Activated naive CD4-positive, alpha-beta T cell treated with anti-CD3 and anti-CD28 coated beads, Interleukin-2, amount 10 ng/mL, durations not matched to agents 7 days and 5 days (primary cell): ENCODE data around the gene TSPAN5.
"Not testable (repeated sequence)": the region's sequence is repeated elsewhere in the genome, so short reads cannot be mapped to it uniquely, and the experiment has no call there.

Source experiments
- CTCF ChIA-PET: fragments of 350-600 bp; sonication (Branson Sonifier 250); formaldehyde crosslinking; loops from one replicate; lab custom pipeline; 2021; ENCODE audit warnings: antibody characterized with exemption; lab: Charles Lee
- DNase-seq: peaks from one replicate; pipeline ENCODE4 v3.0.0-alpha.2; 2020
- H3K27ac Mint-ChIP-seq: one replicate; pipeline ENCODE4 v1.8.0; 2021; ENCODE audit warnings: mild to moderate bottlenecking, moderate library complexity, mixed read lengths
- H3K27me3 Mint-ChIP-seq: one replicate; pipeline ENCODE4 v1.8.0; 2021; ENCODE audit warnings: mild to moderate bottlenecking, mixed read lengths
- H3K36me3 Mint-ChIP-seq: one replicate; pipeline ENCODE4 v1.8.0; 2021; ENCODE audit warnings: mixed read lengths
- H3K4me1 Mint-ChIP-seq: one replicate; pipeline ENCODE4 v1.8.0; 2021; ENCODE audit warnings: mixed read lengths
- H3K4me3 Mint-ChIP-seq: one replicate; pipeline ENCODE4 v1.8.0; 2021; ENCODE audit warnings: mild to moderate bottlenecking, moderate library complexity, mixed read lengths
- H3K9me3 Mint-ChIP-seq: one replicate; pipeline ENCODE4 v1.8.0; 2021; ENCODE audit warnings: mixed read lengths

Gene TSPAN5

DNA sequence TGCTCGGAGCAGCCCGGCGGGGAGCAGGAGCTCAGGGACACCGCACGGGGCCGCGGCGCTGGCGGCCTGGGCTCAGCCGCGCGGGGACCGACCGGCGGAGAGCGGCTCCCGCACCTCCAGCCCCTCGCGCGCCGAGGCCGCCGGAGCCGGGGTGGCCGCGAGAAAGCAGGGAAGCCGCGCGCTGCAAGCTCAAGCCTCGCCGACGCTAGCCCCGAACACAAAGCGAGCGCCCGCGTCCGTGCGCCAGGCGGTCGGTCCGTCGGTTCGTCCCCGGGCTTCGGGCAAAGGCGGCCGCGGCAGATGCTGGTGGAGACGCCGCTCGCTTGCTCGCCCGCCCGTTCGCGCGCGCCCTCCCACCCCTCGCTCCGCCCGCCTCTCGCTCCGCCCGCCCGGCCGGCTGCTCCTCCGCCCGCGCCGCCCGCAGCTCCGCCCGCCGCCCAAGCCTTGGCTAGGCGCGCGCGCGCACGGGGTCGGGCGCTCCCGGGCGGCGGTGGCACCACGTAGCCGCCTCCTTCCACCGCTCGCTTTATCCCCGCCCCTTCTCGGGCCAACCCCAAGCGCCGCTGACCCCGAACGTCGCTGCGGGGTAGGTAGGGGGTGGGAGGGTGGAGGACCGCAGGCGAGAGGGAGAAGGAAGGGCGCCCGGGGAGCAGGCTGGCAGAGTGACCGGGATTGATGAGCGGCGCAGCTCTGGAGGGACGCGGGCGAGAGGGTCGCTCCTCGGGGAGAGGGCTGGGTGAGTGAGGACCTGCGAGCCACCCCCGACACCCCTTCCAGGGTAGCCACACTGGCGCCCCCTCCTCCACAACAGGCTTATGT is at the start of gene TSPAN5:
TSS of gene TSPAN5 (minus strand) at position 325 of the 819 bp plus-strand sequence.
- Mint-ChIP-seq H3K27me3 (peaks cover 5% of the 10 kb centered on the region), H3K36me3 (peaks cover 11% of the 10 kb centered on the region), H3K9me3 (no peaks in the 10 kb centered on the region), H3K4me1 (peaks cover 80% of the 10 kb centered on the region), H3K27ac (peak within 1 kb of the TSS; percentile 86), H3K4me3 (peak within 1 kb of the TSS; percentile 90)
- CTCF ChIA-PET: interaction anchor here (1.0 to 1.3 kb wide), 3 partner anchors 12 to 191 kb away, joined by 3 read pairs; no protein-coding TSS in a partner anchor
- peak; percentile 85 for DNase-seq

GRCh38 chr4:98706935-98707334 is 48.5 kb upstream of the TSPAN5 start:
- no peaks in the 10 kb centered on the region for H3K27me3 Mint-ChIP-seq
- peak overlapping the region; percentile 94 for H3K27ac Mint-ChIP-seq
- CTCF ChIA-PET: no interaction called here
- peaks cover 42% of the 10 kb centered on the region for H3K9me3 Mint-ChIP-seq
- no peak for DNase-seq
- H3K4me1 Mint-ChIP-seq: peaks cover 27% of the 10 kb centered on the region
- no peak overlapping the region for H3K4me3 Mint-ChIP-seq
- peaks cover 39% of the 10 kb centered on the region for H3K36me3 Mint-ChIP-seq

DNA sequence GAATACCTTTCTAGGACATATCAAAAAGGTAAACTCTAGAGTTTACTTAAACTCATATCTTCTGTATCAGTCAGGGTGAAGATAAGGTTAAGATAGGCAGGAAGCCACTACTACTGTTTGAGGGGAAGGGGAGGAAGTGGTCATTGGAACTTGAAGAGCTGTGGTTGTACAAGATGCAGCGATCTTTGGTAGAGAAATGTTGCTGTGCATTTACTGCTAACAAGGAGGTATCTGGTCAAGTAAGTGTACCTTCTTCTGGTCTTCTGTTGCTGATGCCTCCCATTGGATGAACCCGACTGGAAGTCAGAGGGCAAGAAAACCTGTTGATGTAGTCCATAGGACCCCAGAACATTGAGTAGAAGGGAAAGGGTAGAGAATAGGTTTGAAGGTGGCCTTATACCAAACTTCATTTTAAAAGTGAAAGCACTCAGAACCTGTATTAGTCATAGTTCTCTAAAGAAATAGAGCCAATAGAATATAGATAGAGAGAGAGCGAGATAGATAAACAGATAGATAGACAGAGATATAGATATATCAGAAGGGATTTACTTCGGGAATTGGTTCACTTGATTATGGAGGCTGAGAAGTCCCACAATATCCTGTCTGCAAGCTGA is 47.9 kb upstream of the TSPAN5 start:
- Mint-ChIP-seq H3K36me3 (peaks cover 39% of the 10 kb centered on the region), H3K27me3 (no peaks in the 10 kb centered on the region), H3K9me3 (peaks cover 42% of the 10 kb centered on the region)

GRCh38 chr4:98705586-98705985 is 47.2 kb upstream of the TSPAN5 start:
- Mint-ChIP-seq H3K27ac (peak overlapping the region; percentile 94), H3K36me3 (peaks cover 44% of the 10 kb centered on the region), H3K4me1 (peaks cover 27% of the 10 kb centered on the region), H3K9me3 (peaks cover 45% of the 10 kb centered on the region)
- H3K4me3 Mint-ChIP-seq, H3K27me3 Mint-ChIP-seq, CTCF ChIA-PET, DNase-seq: not testable (repeated sequence)

More for the DNA sequence above, 47.9 kb upstream of the TSPAN5 start:
- Mint-ChIP-seq H3K4me1 (peaks cover 27% of the 10 kb centered on the region), H3K4me3 (peak overlapping the region; percentile 58), H3K27ac (peak overlapping the region; percentile 94)
- CTCF ChIA-PET: no interaction called here
- peak; percentile 60 for DNase-seq

DNA sequence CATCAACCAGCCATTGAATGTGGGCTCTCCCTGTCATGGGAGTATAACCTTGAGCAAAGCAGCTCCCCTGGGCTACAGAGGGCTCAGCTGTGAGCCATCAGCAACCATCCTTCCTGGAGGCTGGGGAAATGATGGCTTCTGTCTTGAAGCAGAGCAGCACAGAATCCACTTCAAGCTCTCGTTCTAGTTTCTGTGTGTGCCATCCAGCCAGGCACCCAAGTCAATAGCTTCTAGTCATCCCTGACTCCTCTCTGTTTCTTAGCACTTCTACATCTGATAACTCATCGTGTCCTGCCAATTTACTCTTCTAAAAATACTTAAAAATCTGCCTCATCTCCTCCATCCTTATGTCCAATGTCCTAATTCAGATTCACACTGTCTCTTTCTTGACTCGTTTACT is 42.2 kb upstream of the TSPAN5 start:
- peaks cover 20% of the 10 kb centered on the region for H3K36me3 Mint-ChIP-seq
- no peak overlapping the region for H3K27ac Mint-ChIP-seq
- no peak for DNase-seq
- H3K9me3 Mint-ChIP-seq: peaks cover 40% of the 10 kb centered on the region
- no peak overlapping the region for H3K4me3 Mint-ChIP-seq
- no peaks in the 10 kb centered on the region for H3K27me3 Mint-ChIP-seq
- peaks cover 7% of the 10 kb centered on the region for H3K4me1 Mint-ChIP-seq
- CTCF ChIA-PET: interaction anchor here (0.7 kb wide), 1 partner anchor 13 kb away, joined by 4 read pairs; no protein-coding TSS in a partner anchor

DNA sequence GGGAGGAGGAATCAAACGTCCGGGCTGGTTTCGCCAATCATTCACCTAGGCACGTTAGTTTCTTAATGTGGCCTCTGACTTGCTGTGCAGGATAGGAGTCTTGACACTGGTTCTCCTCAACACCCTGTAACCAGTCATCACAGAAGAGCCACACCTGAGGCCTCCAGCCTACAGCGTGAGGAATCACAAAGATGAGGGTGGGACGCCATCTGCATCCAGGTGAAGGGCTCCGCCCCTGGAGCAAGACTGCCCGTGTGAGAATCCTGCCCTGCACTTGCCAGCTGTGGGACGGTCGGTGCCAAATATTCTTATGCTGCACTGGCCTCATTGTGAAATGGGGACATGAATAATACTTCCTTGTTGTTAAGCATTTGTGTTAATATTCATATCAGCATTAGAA is 35.7 kb upstream of the TSPAN5 start:
- no peaks in the 10 kb centered on the region for H3K36me3 Mint-ChIP-seq

GRCh38 chr4:98692411-98692810 is 34.0 kb upstream of the TSPAN5 start:
- H3K4me1 Mint-ChIP-seq: peaks cover 27% of the 10 kb centered on the region
- H3K9me3 Mint-ChIP-seq: peaks cover 13% of the 10 kb centered on the region
- no peaks in the 10 kb centered on the region for H3K27me3 Mint-ChIP-seq
- no peaks in the 10 kb centered on the region for H3K36me3 Mint-ChIP-seq
- CTCF ChIA-PET: no interaction called here
- no peak for DNase-seq
- no peak overlapping the region for H3K27ac Mint-ChIP-seq
- no peak overlapping the region for H3K4me3 Mint-ChIP-seq

More for the DNA sequence above, 35.7 kb upstream of the TSPAN5 start:
- no peak overlapping the region for H3K4me3 Mint-ChIP-seq
- no peaks in the 10 kb centered on the region for H3K27me3 Mint-ChIP-seq
- CTCF ChIA-PET: interaction anchor here (0.8 kb wide), 1 partner anchor 31 kb away, joined by 3 read pairs; no protein-coding TSS in a partner anchor
- H3K27ac Mint-ChIP-seq: no peak overlapping the region
- H3K4me1 Mint-ChIP-seq: peaks cover 15% of the 10 kb centered on the region
- DNase-seq: no peak
- H3K9me3 Mint-ChIP-seq: peaks cover 24% of the 10 kb centered on the region

GRCh38 chr4:98691588-98691987 is 33.2 kb upstream of the TSPAN5 start:
- H3K27me3 Mint-ChIP-seq: no peaks in the 10 kb centered on the region
- H3K4me3 Mint-ChIP-seq: no peak overlapping the region
- H3K9me3 Mint-ChIP-seq: peaks cover 12% of the 10 kb centered on the region
- DNase-seq: no peak
- CTCF ChIA-PET: no interaction called here
- H3K4me1 Mint-ChIP-seq: peaks cover 28% of the 10 kb centered on the region
- H3K36me3 Mint-ChIP-seq: no peaks in the 10 kb centered on the region
- H3K27ac Mint-ChIP-seq: no peak overlapping the region

- CTCF ChIA-PET: no interaction called here
- H3K27ac Mint-ChIP-seq: no peak overlapping the region
- H3K9me3 Mint-ChIP-seq: peaks cover 9% of the 10 kb centered on the region
- no peak for DNase-seq
- H3K36me3 Mint-ChIP-seq: no peaks in the 10 kb centered on the region
- H3K4me3 Mint-ChIP-seq: no peak overlapping the region
- H3K27me3 Mint-ChIP-seq: no peaks in the 10 kb centered on the region
- H3K4me1 Mint-ChIP-seq: peaks cover 28% of the 10 kb centered on the region
These were observed 31.2 kb upstream of the TSPAN5 start for GRCh38 chr4:98689507-98690174.

DNA sequence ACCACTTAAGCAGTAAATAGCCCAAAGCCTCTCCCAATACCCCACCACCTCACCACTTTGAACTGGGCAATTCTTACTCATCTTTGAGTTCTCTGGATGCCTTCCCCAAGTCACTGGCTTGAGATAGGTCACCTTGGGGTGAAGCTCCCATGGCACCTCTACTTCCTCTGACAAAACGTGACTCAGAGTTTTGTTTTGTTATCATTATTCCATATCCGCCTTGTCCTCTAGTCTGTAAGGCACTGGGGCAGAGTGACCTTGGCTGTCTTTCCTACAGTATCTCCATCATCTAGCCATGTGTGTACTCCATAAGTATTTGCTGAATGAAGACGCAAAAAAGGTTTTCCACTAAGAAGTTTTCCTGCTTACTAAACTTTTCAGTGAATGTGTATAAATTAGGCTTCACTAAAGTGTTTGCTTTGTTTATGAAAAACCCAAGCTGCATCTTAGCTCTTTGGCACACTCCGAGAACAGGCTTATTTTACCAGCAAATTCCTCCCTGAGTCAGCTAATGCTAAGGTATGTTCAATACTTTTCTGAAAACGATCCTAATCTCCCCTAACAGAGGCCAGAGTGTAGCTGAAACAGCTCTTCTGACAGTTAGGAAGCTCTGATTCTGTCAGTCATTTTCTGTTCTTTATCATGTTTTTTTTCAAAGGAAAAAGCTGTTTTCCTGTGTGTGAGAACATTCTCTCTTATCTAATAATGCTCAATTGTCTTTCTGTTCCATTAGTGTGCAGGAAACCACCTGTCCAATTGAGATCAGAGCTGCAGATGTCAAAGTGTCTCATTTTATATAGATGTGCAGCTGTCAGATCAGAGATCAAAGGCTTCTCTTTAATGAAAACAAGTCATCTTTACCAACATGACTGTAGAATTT is 30.2 kb upstream of the TSPAN5 start:
- no peaks in the 10 kb centered on the region for H3K27me3 Mint-ChIP-seq
- H3K9me3 Mint-ChIP-seq: peaks cover 6% of the 10 kb centered on the region
- H3K27ac Mint-ChIP-seq: peak overlapping the region; percentile 43
- no peak for DNase-seq
- CTCF ChIA-PET: interaction anchor here (0.9 kb wide), 1 partner anchor 221 kb away, joined by 3 read pairs; no protein-coding TSS in a partner anchor
- H3K4me1 Mint-ChIP-seq: peaks cover 28% of the 10 kb centered on the region
- no peaks in the 10 kb centered on the region for H3K36me3 Mint-ChIP-seq
- no peak overlapping the region for H3K4me3 Mint-ChIP-seq

GRCh38 chr4:98687876-98688275 is 29.5 kb upstream of the TSPAN5 start:
- CTCF ChIA-PET: interaction anchor here (0.9 to 1.7 kb wide), 2 partner anchors 13 to 220 kb away, joined by 3 to 4 read pairs; no protein-coding TSS in a partner anchor
- no peaks in the 10 kb centered on the region for H3K27me3 Mint-ChIP-seq
- H3K27ac Mint-ChIP-seq: no peak overlapping the region
- peaks cover 6% of the 10 kb centered on the region for H3K9me3 Mint-ChIP-seq
- H3K36me3 Mint-ChIP-seq: no peaks in the 10 kb centered on the region
- H3K4me3 Mint-ChIP-seq: no peak overlapping the region
- H3K4me1 Mint-ChIP-seq: peaks cover 28% of the 10 kb centered on the region
- no peak for DNase-seq

GRCh38 chr4:98686847-98687246 is 28.4 kb upstream of the TSPAN5 start:
- peaks cover 28% of the 10 kb centered on the region for H3K4me1 Mint-ChIP-seq
- CTCF ChIA-PET: interaction anchor here (1.7 kb wide), 1 partner anchor 14 kb away, joined by 4 read pairs; no protein-coding TSS in a partner anchor

DNA sequence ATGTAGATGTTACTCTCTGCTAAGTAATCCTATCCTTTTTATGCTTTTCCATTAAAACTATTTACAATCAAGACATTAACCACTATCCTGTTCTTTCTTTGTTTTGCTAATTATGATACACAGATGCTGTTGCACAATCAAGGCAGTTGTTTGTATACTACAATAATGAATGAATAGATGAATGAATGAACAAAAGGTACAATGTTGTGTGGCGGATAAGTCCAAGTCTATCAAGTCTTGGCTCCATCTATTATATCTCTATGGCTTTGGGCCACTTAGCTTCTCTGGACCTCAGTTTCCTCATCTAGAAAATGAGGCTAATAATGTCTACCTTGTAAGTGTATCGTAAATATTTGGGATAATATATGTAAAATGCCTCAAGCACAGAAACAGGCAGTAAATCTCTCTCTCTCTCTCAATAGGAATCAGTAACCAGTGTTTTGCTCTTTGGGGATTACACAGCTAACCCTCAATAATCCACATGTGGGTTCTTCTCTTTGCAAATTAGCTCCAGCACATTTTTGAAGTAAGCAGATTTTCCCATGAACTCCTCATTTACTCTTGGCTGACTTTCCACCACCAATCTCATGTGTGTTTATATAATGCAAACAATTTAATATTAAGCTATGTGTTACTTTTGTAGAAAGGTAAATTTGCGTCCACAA is 27.8 kb upstream of the TSPAN5 start:
- Mint-ChIP-seq H3K36me3 (no peaks in the 10 kb centered on the region), H3K27ac (no peak overlapping the region), H3K4me1 (peaks cover 28% of the 10 kb centered on the region), H3K9me3 (peaks cover 6% of the 10 kb centered on the region), H3K27me3 (no peaks in the 10 kb centered on the region), H3K4me3 (no peak overlapping the region)
- DNase-seq: no peak
- CTCF ChIA-PET: interaction anchor here (1.7 kb wide), 1 partner anchor 15 kb away, joined by 4 read pairs; no protein-coding TSS in a partner anchor

More at GRCh38 chr4:98686847-98687246, 28.4 kb upstream of the TSPAN5 start:
- Mint-ChIP-seq H3K36me3 (no peaks in the 10 kb centered on the region), H3K9me3 (peaks cover 6% of the 10 kb centered on the region), H3K27me3 (no peaks in the 10 kb centered on the region), H3K4me3 (no peak overlapping the region), H3K27ac (no peak overlapping the region)
- DNase-seq: no peak
